Measurements from ENCODE around the gene FANCL. TPM values are rescaled to one million over a fixed set of nuclear protein-coding genes. Genes with fewer than 3 reads are reported as not detected.
"Not testable (repeated sequence)": the region's sequence is repeated elsewhere in the genome, so short reads cannot be mapped to it uniquely, and the experiment has no call there.

Gene FANCL
- total RNA-seq, 1 experiment from 2014 or later = 34.8 TPM

DNA sequence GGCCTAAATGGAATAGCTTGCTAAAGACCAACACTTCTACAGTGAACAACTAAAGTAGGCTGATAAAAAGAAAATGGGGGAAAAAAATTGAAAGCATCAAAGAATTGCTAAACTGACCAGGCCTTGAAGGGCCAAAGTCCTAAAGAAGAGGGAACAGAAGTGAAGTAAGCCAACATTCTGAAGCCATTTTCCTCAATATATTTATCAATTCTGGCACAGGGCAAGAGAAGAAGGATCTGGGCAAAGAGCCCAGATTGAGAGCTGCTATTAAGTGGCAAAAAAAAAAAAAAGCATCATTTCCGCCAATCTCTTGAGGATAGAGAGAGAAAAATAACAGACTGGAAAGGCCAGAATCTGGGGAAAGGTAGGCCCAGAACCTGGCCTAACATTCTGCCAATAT, 25.7 kb downstream of the FANCL start:
- in situ Hi-C loops (cut with HindIII; ENCODE audit: low pct_unique_long_range_greater_than_20kb, low sequenced_read_pairs) = no loop called here
- DNase-seq (ENCODE audit: low read depth) = no peak

DNA sequence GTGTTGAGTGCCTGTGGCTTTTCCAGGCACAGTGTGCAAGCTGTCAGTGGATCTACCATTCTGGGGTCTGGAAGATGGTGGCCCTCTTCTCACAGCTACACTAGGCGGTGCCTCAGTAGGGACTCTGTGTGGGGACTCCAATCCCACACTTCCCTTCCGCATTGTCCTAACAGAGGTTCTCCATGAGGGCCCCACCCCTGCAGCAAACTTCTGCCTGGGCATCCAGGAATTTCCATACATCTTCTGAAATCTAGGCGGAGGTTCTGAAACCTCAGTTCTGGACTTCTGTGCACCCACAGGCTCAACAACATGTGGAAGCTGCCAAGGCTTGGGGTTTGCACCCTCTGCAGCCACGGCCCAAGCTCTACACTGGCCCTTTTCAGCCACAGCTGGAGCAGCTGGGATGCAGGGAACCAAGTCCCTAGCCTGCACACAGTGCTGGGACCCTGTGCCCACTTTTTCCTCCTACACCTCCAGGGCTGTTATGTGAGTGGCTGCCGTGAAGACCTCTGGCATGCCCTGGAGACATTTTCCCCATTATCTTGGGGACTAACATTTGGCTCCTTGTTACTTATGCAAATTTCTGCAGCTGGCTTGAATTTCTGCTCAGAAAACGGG, 30.1 kb downstream of the FANCL start:
- DNase-seq (ENCODE audit: low read depth); in situ Hi-C loops (cut with HindIII; ENCODE audit: low pct_unique_long_range_greater_than_20kb, low sequenced_read_pairs): not testable (repeated sequence)

DNA sequence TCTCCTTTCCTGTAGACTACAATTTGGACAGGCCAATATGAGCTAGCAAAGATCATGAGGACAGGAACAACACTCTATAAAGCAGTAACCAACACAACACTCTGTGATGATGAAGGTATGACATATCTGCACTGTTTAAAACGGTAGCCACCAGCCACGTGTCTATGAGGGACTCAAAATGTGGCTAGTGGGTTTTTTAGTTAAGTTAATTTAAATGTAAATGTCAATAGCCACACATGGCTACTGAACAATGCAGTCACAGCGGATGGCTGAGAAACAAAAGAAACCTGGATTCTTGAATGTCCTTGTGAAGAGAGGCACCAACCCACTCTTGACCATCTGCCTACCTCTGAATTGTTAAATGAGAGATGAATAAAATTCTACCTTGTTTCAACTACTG, 33.9 kb downstream of the FANCL start:
- in situ Hi-C loops (cut with HindIII; ENCODE audit: low pct_unique_long_range_greater_than_20kb, low sequenced_read_pairs) = no loop called here

GRCh38 chr2:58206785-58207184, 34.3 kb downstream of the FANCL start:
- DNase-seq (ENCODE audit: low read depth) = no peak
- in situ Hi-C loops (cut with HindIII; ENCODE audit: low pct_unique_long_range_greater_than_20kb, low sequenced_read_pairs) = no loop called here

More for the DNA sequence above, 33.9 kb downstream of the FANCL start:
- no peak for DNase-seq (ENCODE audit: low read depth)

DNA sequence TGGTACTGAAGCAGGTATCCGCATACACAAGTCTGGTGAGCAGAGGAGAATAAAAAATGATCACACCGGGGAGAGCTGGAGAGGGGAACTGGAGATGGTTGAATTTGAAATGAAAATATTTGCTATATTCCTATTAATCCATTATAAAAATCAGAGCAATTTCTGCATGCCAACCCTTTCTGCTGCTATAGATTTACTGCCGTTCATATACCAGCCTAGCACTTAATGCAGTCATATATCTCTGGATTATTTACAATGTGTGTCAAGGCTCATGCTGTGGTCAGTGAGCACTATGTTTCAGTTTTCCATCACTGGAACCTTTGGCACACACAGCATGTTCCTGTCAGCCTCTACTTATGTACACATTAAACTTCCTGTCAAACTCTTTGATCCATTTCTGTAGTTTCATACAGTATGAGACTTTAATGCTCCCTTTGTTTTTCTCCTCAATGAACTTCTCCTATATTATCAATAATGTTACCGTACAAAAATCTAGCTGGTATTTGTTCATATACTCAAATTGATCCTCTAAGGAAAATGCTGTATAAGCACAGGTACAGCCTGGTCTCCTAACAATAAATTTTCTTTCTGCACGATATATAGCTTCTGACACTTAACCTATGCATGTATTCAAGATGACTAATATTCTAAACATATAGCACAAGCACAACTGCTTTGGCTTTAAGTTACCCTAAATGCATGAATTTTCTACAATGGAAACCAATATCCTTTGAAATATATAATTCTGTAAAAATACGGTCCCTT, 36.7 kb downstream of the FANCL start:
- DNase-seq (ENCODE audit: low read depth) = no peak
- in situ Hi-C loops (cut with HindIII; ENCODE audit: low pct_unique_long_range_greater_than_20kb, low sequenced_read_pairs) = no loop called here

GRCh38 chr2:58203018-58203417, 38.1 kb downstream of the FANCL start:
- no peak for DNase-seq (ENCODE audit: low read depth)
- in situ Hi-C loops (cut with HindIII; ENCODE audit: low pct_unique_long_range_greater_than_20kb, low sequenced_read_pairs) = no loop called here

GRCh38 chr2:58202404-58202803, 38.7 kb downstream of the FANCL start:
- no peak for DNase-seq (ENCODE audit: low read depth)
- in situ Hi-C loops (cut with HindIII; ENCODE audit: low pct_unique_long_range_greater_than_20kb, low sequenced_read_pairs) = no loop called here

- DNase-seq (ENCODE audit: low read depth) = no peak
- in situ Hi-C loops (cut with HindIII; ENCODE audit: low pct_unique_long_range_greater_than_20kb, low sequenced_read_pairs) = no loop called here
These were observed 43.2 kb downstream of the FANCL start for GRCh38 chr2:58197894-58198293.

DNA sequence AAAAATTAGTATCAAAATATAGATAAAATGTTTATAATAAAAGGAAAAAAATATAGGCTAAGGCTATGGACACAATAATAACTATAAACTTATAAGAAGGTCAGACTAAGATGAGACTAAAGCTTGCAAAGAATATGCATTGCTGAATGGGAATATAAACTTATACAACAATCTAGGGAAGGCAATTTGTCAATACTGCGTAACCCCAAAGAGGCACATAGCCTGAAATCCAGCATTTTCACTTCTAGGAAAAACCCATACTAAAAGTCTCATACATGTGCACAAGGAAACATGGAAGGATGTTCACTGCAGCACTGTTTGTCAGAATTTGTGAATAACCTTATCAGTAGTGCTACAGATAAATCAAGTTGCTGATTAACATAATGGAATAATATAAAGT, 45.5 kb downstream of the FANCL start:
- DNase-seq (ENCODE audit: low read depth) = no peak
- in situ Hi-C loops (cut with HindIII; ENCODE audit: low pct_unique_long_range_greater_than_20kb, low sequenced_read_pairs) = no loop called here

DNA sequence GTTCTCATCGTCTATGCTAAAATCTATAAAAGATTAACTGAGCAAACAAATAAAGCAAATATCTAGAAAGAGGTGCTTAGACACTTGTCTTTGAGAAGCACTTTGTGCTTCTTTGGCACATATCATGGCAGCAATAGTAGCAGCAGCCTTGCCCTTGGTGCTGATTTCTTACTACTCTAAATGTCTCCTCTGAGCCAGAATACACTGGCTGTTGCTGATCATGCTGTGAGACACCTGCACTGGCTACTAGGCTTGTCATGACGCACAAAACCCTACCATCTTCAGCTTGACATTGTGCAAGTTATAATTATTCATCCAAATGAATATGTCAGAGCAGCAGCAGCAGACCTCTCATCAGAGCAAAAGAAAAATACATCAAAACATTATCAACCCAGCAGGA, 46.7 kb downstream of the FANCL start:
- no peak for DNase-seq (ENCODE audit: low read depth)
- in situ Hi-C loops (cut with HindIII; ENCODE audit: low pct_unique_long_range_greater_than_20kb, low sequenced_read_pairs) = no loop called here

DNA sequence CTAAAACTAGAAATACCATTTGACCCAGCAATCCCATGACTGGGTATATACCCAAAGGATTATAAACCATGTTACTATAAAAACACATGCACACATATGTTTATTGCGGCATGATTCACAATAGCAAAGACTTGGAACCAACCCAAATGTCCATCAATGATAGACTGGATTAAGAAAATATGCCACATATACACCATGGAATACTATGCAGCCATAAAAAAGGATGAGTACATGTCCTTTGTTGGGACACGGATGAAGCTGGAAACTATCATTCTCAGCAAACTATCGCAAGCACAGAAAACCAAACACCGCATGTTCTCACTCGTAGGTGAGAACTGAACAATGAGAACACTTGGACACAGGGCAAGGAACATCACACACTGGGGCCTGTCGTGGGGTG, 54.1 kb downstream of the FANCL start:
- in situ Hi-C loops (cut with HindIII; ENCODE audit: low pct_unique_long_range_greater_than_20kb, low sequenced_read_pairs); DNase-seq (ENCODE audit: low read depth): not testable (repeated sequence)

- in situ Hi-C loops (cut with HindIII; ENCODE audit: low pct_unique_long_range_greater_than_20kb, low sequenced_read_pairs) = no loop called here
- DNase-seq (ENCODE audit: low read depth) = no peak
These were observed 54.6 kb downstream of the FANCL start for GRCh38 chr2:58186501-58186900.

GRCh38 chr2:58182527-58182926, 58.6 kb downstream of the FANCL start:
- no peak for DNase-seq (ENCODE audit: low read depth)
- in situ Hi-C loops (cut with HindIII; ENCODE audit: low pct_unique_long_range_greater_than_20kb, low sequenced_read_pairs) = no loop called here

- no peak for DNase-seq (ENCODE audit: low read depth)
- in situ Hi-C loops (cut with HindIII; ENCODE audit: low pct_unique_long_range_greater_than_20kb, low sequenced_read_pairs) = no loop called here
These were observed 60.5 kb downstream of the FANCL start for GRCh38 chr2:58180635-58181034.

DNA sequence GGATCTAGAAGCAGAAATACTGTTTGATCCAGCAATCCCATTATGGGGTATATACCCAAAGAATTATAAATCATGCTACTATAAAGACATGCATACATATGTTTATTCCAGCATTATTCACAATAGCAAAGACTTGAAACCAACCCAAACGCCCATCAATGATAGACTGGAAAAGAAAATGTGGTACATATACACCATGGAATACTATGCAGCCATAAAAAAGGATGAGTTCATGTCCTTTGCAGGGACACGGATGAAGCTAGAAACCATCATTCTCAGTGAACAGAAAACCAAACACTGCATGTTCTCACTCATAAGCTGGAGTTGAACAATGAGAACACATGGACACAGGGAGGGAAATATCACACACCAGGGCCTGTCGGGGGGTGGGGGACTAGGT, 61.0 kb downstream of the FANCL start:
- in situ Hi-C loops (cut with HindIII; ENCODE audit: low pct_unique_long_range_greater_than_20kb, low sequenced_read_pairs); DNase-seq (ENCODE audit: low read depth): not testable (repeated sequence)

DNA sequence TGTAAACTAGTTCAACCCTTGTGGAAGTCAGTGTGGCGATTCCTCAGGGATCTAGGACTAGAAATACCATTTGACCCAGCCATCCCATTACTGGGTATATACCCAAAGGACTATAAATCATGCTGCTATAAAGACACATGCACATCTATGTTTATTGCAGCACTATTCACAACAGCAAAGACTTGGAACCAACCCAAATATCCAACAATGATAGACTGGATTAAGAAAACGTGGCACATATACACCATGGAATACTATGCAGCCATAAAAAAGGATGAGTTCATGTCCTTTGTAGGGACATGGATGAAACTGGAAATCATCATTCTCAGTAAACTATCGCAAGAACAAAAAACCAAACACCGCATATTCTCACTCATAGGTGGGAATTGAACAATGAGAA, 63.9 kb downstream of the FANCL start:
- DNase-seq (ENCODE audit: low read depth); in situ Hi-C loops (cut with HindIII; ENCODE audit: low pct_unique_long_range_greater_than_20kb, low sequenced_read_pairs): not testable (repeated sequence)

GRCh38 chr2:58171831-58172230, 69.3 kb downstream of the FANCL start:
- DNase-seq (ENCODE audit: low read depth); in situ Hi-C loops (cut with HindIII; ENCODE audit: low pct_unique_long_range_greater_than_20kb, low sequenced_read_pairs): not testable (repeated sequence)

GRCh38 chr2:58170334-58170933, 70.7 kb downstream of the FANCL start:
- DNase-seq (ENCODE audit: low read depth); in situ Hi-C loops (cut with HindIII; ENCODE audit: low pct_unique_long_range_greater_than_20kb, low sequenced_read_pairs): not testable (repeated sequence)

DNA sequence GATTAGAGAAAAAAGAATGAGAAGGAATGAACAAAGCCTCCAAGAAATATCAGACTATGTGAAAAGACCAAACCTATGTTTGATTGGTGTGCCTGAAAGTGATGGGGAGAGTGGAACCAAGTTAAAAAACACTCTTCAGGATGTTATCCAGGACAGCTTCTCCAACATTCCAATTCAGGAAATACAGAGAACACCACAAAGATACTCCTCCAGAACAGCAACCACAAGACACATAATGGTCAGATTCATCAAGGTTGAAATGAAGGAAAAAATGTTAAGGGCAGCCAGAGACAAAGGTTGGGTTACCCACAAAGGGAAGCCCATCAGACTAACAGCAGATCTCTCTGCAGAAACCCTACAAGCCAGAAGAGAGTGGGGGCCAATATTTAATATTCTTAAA, 71.3 kb downstream of the FANCL start:
- in situ Hi-C loops (cut with HindIII; ENCODE audit: low pct_unique_long_range_greater_than_20kb, low sequenced_read_pairs); DNase-seq (ENCODE audit: low read depth): not testable (repeated sequence)
